Measurements from ENCODE around the gene STAG2. TPM values are rescaled to one million over a fixed set of nuclear protein-coding genes. Genes with fewer than 3 reads are reported as not detected.
A peak's percentile ranks its signal among the peaks of the same experiment; 100 is the strongest.
"Not testable (repeated sequence)": the region's sequence is repeated elsewhere in the genome, so short reads cannot be mapped to it uniquely, and the experiment has no call there.

Gene STAG2
- total RNA-seq (2014; rRNA removed; shearing (Covaris generic); ENCODE audit: low replicate concordance) = 75.7 and 98.4 TPM in 2 replicates

- peaks cover 5% of the 10 kb centered on the region; the same call in 1 of the 2 replicates for H4K20me1 ChIP-seq (ENCODE audit: insufficient read depth, low read depth, low read length)
- no peaks in the 10 kb centered on the region for H3K36me3 ChIP-seq (ENCODE audit: insufficient read depth, low read length)
- H3K79me2 ChIP-seq (ENCODE audit: low read length) = peaks cover 53% of the 10 kb centered on the region
- peaks cover 19% of the 10 kb centered on the region for H3K4me1 ChIP-seq (ENCODE audit: low read length)
- H2AFZ ChIP-seq (ENCODE audit: low read length) = peak within 1 kb of the TSS; percentile 83; the same call in 1 of the 2 replicates
- no peaks in the 10 kb centered on the region for H3K27me3 ChIP-seq (ENCODE audit: low read length)
- H3K9me3 ChIP-seq (ENCODE audit: low read length) = no peaks in the 10 kb centered on the region
- peak within 1 kb of the TSS; percentile 81 for H3K4me2 ChIP-seq (ENCODE audit: low read depth, low read length, poor library complexity, severe bottlenecking)
- H3K9ac ChIP-seq (ENCODE audit: low read length) = peak within 1 kb of the TSS; percentile 94
- H3K4me3 ChIP-seq (ENCODE audit: low read length) = peak within 1 kb of the TSS; percentile 75
- DNase-seq = peak; percentile 86
- H3K9me2 ChIP-seq (replicated peaks; ENCODE audit: insufficient read depth, low read length) = no peaks in the 10 kb centered on the region
- peak within 1 kb of the TSS; percentile 97 for H3K27ac ChIP-seq (ENCODE audit: low read length)
These were observed at the start of gene STAG2 for GRCh38 chrX:123961268-123962005. STAG2 (plus strand) TSS chrX:123961706; CDS start chrX:124022628, 60,922 bp downstream.

- no peak for DNase-seq
- H4K20me1 ChIP-seq (ENCODE audit: insufficient read depth, low read depth, low read length) = no peaks in the 10 kb centered on the region
- no peaks in the 10 kb centered on the region for H3K79me2 ChIP-seq (ENCODE audit: low read length)
- no peaks in the 10 kb centered on the region for H3K9me3 ChIP-seq (ENCODE audit: low read length)
- no peak overlapping the region for H3K4me3 ChIP-seq (ENCODE audit: low read length)
- H2AFZ ChIP-seq (ENCODE audit: low read length) = no peak overlapping the region
- no peaks in the 10 kb centered on the region for H3K36me3 ChIP-seq (ENCODE audit: insufficient read depth, low read length)
- no peaks in the 10 kb centered on the region for H3K9me2 ChIP-seq (replicated peaks; ENCODE audit: insufficient read depth, low read length)
- no peaks in the 10 kb centered on the region for H3K27me3 ChIP-seq (ENCODE audit: low read length)
- no peak overlapping the region for H3K27ac ChIP-seq (ENCODE audit: low read length)
- H3K9ac ChIP-seq (ENCODE audit: low read length) = no peak overlapping the region
- H3K4me1 ChIP-seq (ENCODE audit: low read length) = no peaks in the 10 kb centered on the region
- H3K4me2 ChIP-seq (ENCODE audit: low read depth, low read length, poor library complexity, severe bottlenecking) = no peak overlapping the region
These were observed 44.4 kb upstream of the STAG2 start for GRCh38 chrX:123917069-123917468.

DNA sequence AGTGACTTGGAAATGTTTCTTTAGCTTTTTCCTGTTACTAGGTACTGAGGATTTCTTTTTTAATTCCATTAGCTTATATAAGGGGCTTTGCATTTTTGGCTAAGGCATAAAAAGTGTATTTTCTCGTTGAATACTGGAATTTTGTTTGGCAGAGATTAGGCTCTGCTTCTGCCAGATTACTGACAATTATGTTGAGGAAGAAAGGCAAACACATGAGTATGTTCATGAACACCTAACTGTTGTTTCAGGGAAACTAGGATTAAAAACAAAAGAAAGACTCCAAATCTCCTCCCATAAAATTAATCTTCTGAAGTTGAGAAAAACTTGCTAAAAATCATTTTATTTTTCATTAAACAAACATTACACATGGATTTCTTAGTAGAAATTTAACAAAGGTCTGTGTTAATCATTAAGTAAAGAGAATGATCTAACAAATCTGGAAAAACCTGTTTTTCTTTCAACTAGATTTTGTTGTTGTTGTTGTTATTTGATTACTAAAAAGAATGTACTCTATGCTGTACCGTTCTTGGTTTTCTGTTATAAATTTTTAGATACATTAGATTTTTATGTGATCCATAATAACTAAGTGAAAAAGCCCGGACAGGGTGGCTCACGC lies 43.3 kb upstream of the STAG2 start:
- Histone ChIP-seq H3K4me1 (ENCODE audit: low read length) (no peaks in the 10 kb centered on the region), H4K20me1 (ENCODE audit: insufficient read depth, low read depth, low read length) (no peaks in the 10 kb centered on the region), H3K36me3 (ENCODE audit: insufficient read depth, low read length) (no peaks in the 10 kb centered on the region), H3K9ac (ENCODE audit: low read length) (no peak overlapping the region), H3K9me2 (replicated peaks; ENCODE audit: insufficient read depth, low read length) (no peaks in the 10 kb centered on the region), H3K27ac (ENCODE audit: low read length) (no peak overlapping the region), H3K9me3 (ENCODE audit: low read length) (no peaks in the 10 kb centered on the region), H3K4me3 (ENCODE audit: low read length) (no peak overlapping the region), H3K79me2 (ENCODE audit: low read length) (no peaks in the 10 kb centered on the region), H3K27me3 (ENCODE audit: low read length) (no peaks in the 10 kb centered on the region), H2AFZ (ENCODE audit: low read length) (no peak overlapping the region), H3K4me2 (ENCODE audit: low read depth, low read length, poor library complexity, severe bottlenecking) (no peak overlapping the region)
- no peak for DNase-seq

- H2AFZ ChIP-seq (ENCODE audit: low read length) = no peak overlapping the region
- H3K9me3 ChIP-seq (ENCODE audit: low read length) = no peaks in the 10 kb centered on the region
- no peak overlapping the region for H3K9ac ChIP-seq (ENCODE audit: low read length)
- H3K9me2 ChIP-seq (replicated peaks; ENCODE audit: insufficient read depth, low read length) = no peaks in the 10 kb centered on the region
- no peak for DNase-seq
- no peaks in the 10 kb centered on the region for H3K4me1 ChIP-seq (ENCODE audit: low read length)
- no peak overlapping the region for H3K4me3 ChIP-seq (ENCODE audit: low read length)
- H3K27ac ChIP-seq (ENCODE audit: low read length) = no peak overlapping the region
- H4K20me1 ChIP-seq (ENCODE audit: insufficient read depth, low read depth, low read length) = no peaks in the 10 kb centered on the region
- H3K36me3 ChIP-seq (ENCODE audit: insufficient read depth, low read length) = no peaks in the 10 kb centered on the region
- H3K4me2 ChIP-seq (ENCODE audit: low read depth, low read length, poor library complexity, severe bottlenecking) = no peak overlapping the region
- no peaks in the 10 kb centered on the region for H3K79me2 ChIP-seq (ENCODE audit: low read length)
- H3K27me3 ChIP-seq (ENCODE audit: low read length) = no peaks in the 10 kb centered on the region
These were observed 41.3 kb upstream of the STAG2 start for GRCh38 chrX:123920105-123920785.

DNA sequence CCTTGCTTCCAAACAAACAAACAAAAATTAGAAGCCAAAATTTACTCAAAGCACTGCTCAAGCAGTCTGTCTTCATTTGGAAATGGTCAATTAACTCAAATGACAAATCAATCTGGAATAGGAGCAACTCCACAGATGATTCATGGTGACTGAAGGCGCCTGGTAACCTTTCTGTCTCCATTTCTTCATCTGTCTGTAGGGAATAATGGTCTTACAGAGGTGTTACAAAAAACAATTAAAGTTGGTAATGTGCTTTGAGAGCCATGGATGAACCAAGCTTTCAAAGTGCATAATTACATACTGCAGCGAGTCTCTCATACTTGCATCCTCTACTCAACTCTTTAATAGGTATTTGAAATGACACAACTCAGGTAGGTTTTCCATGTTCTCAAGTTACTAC lies 38.3 kb upstream of the STAG2 start:
- no peak overlapping the region for H2AFZ ChIP-seq (ENCODE audit: low read length)
- no peaks in the 10 kb centered on the region for H3K9me2 ChIP-seq (replicated peaks; ENCODE audit: insufficient read depth, low read length)
- H3K4me1 ChIP-seq (ENCODE audit: low read length) = no peaks in the 10 kb centered on the region
- H3K9me3 ChIP-seq (ENCODE audit: low read length) = no peaks in the 10 kb centered on the region
- H3K4me3 ChIP-seq (ENCODE audit: low read length) = no peak overlapping the region
- no peak overlapping the region for H3K4me2 ChIP-seq (ENCODE audit: low read depth, low read length, poor library complexity, severe bottlenecking)
- H3K79me2 ChIP-seq (ENCODE audit: low read length) = no peaks in the 10 kb centered on the region
- H3K27ac ChIP-seq (ENCODE audit: low read length) = no peak overlapping the region
- H3K27me3 ChIP-seq (ENCODE audit: low read length) = no peaks in the 10 kb centered on the region
- no peaks in the 10 kb centered on the region for H4K20me1 ChIP-seq (ENCODE audit: insufficient read depth, low read depth, low read length)
- no peaks in the 10 kb centered on the region for H3K36me3 ChIP-seq (ENCODE audit: insufficient read depth, low read length)
- no peak for DNase-seq
- H3K9ac ChIP-seq (ENCODE audit: low read length) = no peak overlapping the region

- no peaks in the 10 kb centered on the region for H3K9me3 ChIP-seq (ENCODE audit: low read length)
- H3K9ac ChIP-seq (ENCODE audit: low read length) = no peak overlapping the region
- H3K4me3 ChIP-seq (ENCODE audit: low read length) = no peak overlapping the region
- no peaks in the 10 kb centered on the region for H3K4me1 ChIP-seq (ENCODE audit: low read length)
- H3K9me2 ChIP-seq (replicated peaks; ENCODE audit: insufficient read depth, low read length) = no peaks in the 10 kb centered on the region
- H3K27me3 ChIP-seq (ENCODE audit: low read length) = no peaks in the 10 kb centered on the region
- no peak overlapping the region for H2AFZ ChIP-seq (ENCODE audit: low read length)
- H3K27ac ChIP-seq (ENCODE audit: low read length) = no peak overlapping the region
- no peaks in the 10 kb centered on the region for H4K20me1 ChIP-seq (ENCODE audit: insufficient read depth, low read depth, low read length)
- H3K36me3 ChIP-seq (ENCODE audit: insufficient read depth, low read length) = no peaks in the 10 kb centered on the region
- no peak for DNase-seq
- H3K4me2 ChIP-seq (ENCODE audit: low read depth, low read length, poor library complexity, severe bottlenecking) = no peak overlapping the region
- no peaks in the 10 kb centered on the region for H3K79me2 ChIP-seq (ENCODE audit: low read length)
These were observed 37.3 kb upstream of the STAG2 start for GRCh38 chrX:123924186-123924585.

DNA sequence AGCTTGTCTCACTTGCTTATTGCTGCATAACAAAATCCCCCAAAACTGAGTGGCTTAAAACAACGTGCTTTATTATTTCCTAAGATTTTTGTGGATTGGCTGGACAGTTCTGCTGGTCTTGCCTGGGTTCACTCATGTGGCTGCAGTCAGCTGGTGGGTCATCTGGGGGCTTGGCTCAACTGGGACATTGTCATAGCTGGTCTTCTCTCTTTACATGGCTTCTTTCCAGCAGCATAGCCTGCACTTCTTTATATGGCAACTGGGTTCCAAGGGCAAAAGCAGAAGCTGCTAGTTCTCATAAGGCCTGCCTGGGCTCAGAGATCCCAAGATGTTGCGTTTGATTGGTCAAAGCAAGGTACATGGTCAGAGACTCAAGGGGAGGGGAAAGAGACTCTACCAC lies 33.7 kb upstream of the STAG2 start:
- Histone ChIP-seq H3K4me2 (ENCODE audit: low read depth, low read length, poor library complexity, severe bottlenecking) (no peak overlapping the region), H3K9ac (ENCODE audit: low read length) (no peak overlapping the region)

DNA sequence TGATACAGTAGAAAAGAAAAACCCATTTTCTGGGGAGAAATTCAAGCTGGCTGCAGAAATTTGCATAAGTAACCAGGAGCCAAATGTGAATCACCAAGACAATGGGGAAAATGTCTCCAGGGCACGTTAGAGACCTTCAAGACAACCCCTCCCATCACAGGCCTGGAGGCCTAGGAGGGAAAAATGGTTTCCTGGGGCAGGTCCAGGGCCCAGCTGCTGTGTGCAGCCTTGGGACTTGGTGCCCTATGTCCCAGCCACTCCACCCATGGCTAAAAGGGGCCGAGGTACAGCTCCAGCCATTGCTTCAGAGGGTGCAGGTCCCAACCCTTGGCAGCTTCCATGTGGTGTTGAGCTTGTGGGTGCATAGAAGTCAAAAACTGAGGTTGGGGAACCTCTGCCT lies 29.5 kb upstream of the STAG2 start:
- H3K9me2 ChIP-seq (replicated peaks; ENCODE audit: insufficient read depth, low read length); H3K27ac ChIP-seq (ENCODE audit: low read length); H3K4me3 ChIP-seq (ENCODE audit: low read length); H3K9ac ChIP-seq (ENCODE audit: low read length); H2AFZ ChIP-seq (ENCODE audit: low read length); H4K20me1 ChIP-seq (ENCODE audit: insufficient read depth, low read depth, low read length); H3K9me3 ChIP-seq (ENCODE audit: low read length); H3K4me2 ChIP-seq (ENCODE audit: low read depth, low read length, poor library complexity, severe bottlenecking); H3K36me3 ChIP-seq (ENCODE audit: insufficient read depth, low read length); H3K27me3 ChIP-seq (ENCODE audit: low read length); H3K79me2 ChIP-seq (ENCODE audit: low read length); H3K4me1 ChIP-seq (ENCODE audit: low read length); DNase-seq: not testable (repeated sequence)

More for the DNA sequence above, 33.7 kb upstream of the STAG2 start:
- no peaks in the 10 kb centered on the region for H3K27me3 ChIP-seq (ENCODE audit: low read length)
- H3K79me2 ChIP-seq (ENCODE audit: low read length) = no peaks in the 10 kb centered on the region
- H3K9me2 ChIP-seq (replicated peaks; ENCODE audit: insufficient read depth, low read length) = no peaks in the 10 kb centered on the region
- H3K9me3 ChIP-seq (ENCODE audit: low read length) = no peaks in the 10 kb centered on the region
- H4K20me1 ChIP-seq (ENCODE audit: insufficient read depth, low read depth, low read length) = no peaks in the 10 kb centered on the region
- H3K4me3 ChIP-seq (ENCODE audit: low read length) = no peak overlapping the region
- no peak overlapping the region for H2AFZ ChIP-seq (ENCODE audit: low read length)
- H3K4me1 ChIP-seq (ENCODE audit: low read length) = no peaks in the 10 kb centered on the region
- no peaks in the 10 kb centered on the region for H3K36me3 ChIP-seq (ENCODE audit: insufficient read depth, low read length)
- DNase-seq = no peak
- H3K27ac ChIP-seq (ENCODE audit: low read length) = no peak overlapping the region

Measured in Karpas-422 (cell line).